T-helper 2 cell treated with Interferon-gamma antibody and Interleukin-4, amounts not matched to agents 5 μg/mL and 100 μg/mL, for 36 hours (primary cell): Measurements from ENCODE around the gene ELFN2.

Source experiments
- DNase-seq: peaks from one replicate; pipeline ENCODE4 v3.0.0; 2021; ENCODE audit warnings: low spot score
- H3K27ac Mint-ChIP-seq: one replicate; pipeline ENCODE4 v1.8.0; 2021; ENCODE audit warnings: mild to moderate bottlenecking, mixed read lengths
- H3K27me3 Mint-ChIP-seq: one replicate; pipeline ENCODE4 v1.8.0; 2021; ENCODE audit warnings: low read depth, mixed read lengths
- H3K36me3 Mint-ChIP-seq: one replicate; pipeline ENCODE4 v1.8.0; 2021; ENCODE audit warnings: low read depth, mixed read lengths
- H3K4me1 Mint-ChIP-seq: one replicate; pipeline ENCODE4 v1.8.0; 2021; ENCODE audit warnings: low read depth, mixed read lengths
- H3K4me3 Mint-ChIP-seq: one replicate; pipeline ENCODE4 v1.8.0; 2022; ENCODE audit warnings: mild to moderate bottlenecking, moderate library complexity, mixed read lengths
- H3K9me3 Mint-ChIP-seq: one replicate; pipeline ENCODE4 v1.8.0; 2021; ENCODE audit warnings: mixed read lengths

The ELFN2 gene

GRCh38 chr22:37386441-37386840 lies 40.8 kb downstream of the ELFN2 start:
- Mint-ChIP-seq H3K4me3 (no peak overlapping the region), H3K36me3 (no peaks in the 10 kb centered on the region), H3K27ac (no peak overlapping the region), H3K4me1 (no peaks in the 10 kb centered on the region), H3K9me3 (no peaks in the 10 kb centered on the region), H3K27me3 (peaks cover 2% of the 10 kb centered on the region)
- DNase-seq = no peak

- no peak overlapping the region for H3K27ac Mint-ChIP-seq
- no peak overlapping the region for H3K4me3 Mint-ChIP-seq
- H3K27me3 Mint-ChIP-seq = peaks cover 2% of the 10 kb centered on the region
Observed at GRCh38 chr22:37384691-37385090, 42.6 kb downstream of the ELFN2 start.

GRCh38 chr22:37383341-37383740 lies 43.9 kb downstream of the ELFN2 start:
- Mint-ChIP-seq H3K27ac (no peak overlapping the region), H3K27me3 (peaks cover 6% of the 10 kb centered on the region), H3K9me3 (no peaks in the 10 kb centered on the region), H3K4me3 (no peak overlapping the region), H3K36me3 (no peaks in the 10 kb centered on the region), H3K4me1 (no peaks in the 10 kb centered on the region)
- no peak for DNase-seq

More at GRCh38 chr22:37384691-37385090, 42.6 kb downstream of the ELFN2 start:
- H3K36me3 Mint-ChIP-seq = no peaks in the 10 kb centered on the region
- no peaks in the 10 kb centered on the region for H3K4me1 Mint-ChIP-seq
- no peak for DNase-seq
- no peaks in the 10 kb centered on the region for H3K9me3 Mint-ChIP-seq

GRCh38 chr22:37381489-37381888 lies 45.8 kb downstream of the ELFN2 start:
- DNase-seq = no peak
- Mint-ChIP-seq H3K4me3 (no peak overlapping the region), H3K4me1 (no peaks in the 10 kb centered on the region), H3K27ac (no peak overlapping the region), H3K27me3 (peaks cover 6% of the 10 kb centered on the region), H3K9me3 (no peaks in the 10 kb centered on the region), H3K36me3 (no peaks in the 10 kb centered on the region)

GRCh38 chr22:37379722-37380121 lies 47.6 kb downstream of the ELFN2 start:
- Mint-ChIP-seq H3K27me3 (peaks cover 6% of the 10 kb centered on the region), H3K4me1 (no peaks in the 10 kb centered on the region), H3K36me3 (no peaks in the 10 kb centered on the region), H3K4me3 (no peak overlapping the region), H3K27ac (no peak overlapping the region), H3K9me3 (no peaks in the 10 kb centered on the region)
- no peak for DNase-seq

GRCh38 chr22:37379085-37379484 lies 48.2 kb downstream of the ELFN2 start:
- H3K9me3 Mint-ChIP-seq = no peaks in the 10 kb centered on the region

GRCh38 chr22:37378642-37379058 lies 48.6 kb downstream of the ELFN2 start:
- Mint-ChIP-seq H3K36me3 (no peaks in the 10 kb centered on the region), H3K4me1 (no peaks in the 10 kb centered on the region), H3K4me3 (no peak overlapping the region), H3K9me3 (no peaks in the 10 kb centered on the region), H3K27ac (no peak overlapping the region), H3K27me3 (peaks cover 6% of the 10 kb centered on the region)
- no peak for DNase-seq

More at GRCh38 chr22:37379085-37379484, 48.2 kb downstream of the ELFN2 start:
- Mint-ChIP-seq H3K27me3 (peaks cover 6% of the 10 kb centered on the region), H3K27ac (no peak overlapping the region), H3K4me1 (no peaks in the 10 kb centered on the region), H3K36me3 (no peaks in the 10 kb centered on the region), H3K4me3 (no peak overlapping the region)
- DNase-seq = no peak

GRCh38 chr22:37377927-37378326 lies 49.4 kb downstream of the ELFN2 start:
- H3K27me3 Mint-ChIP-seq = peaks cover 6% of the 10 kb centered on the region
- no peak overlapping the region for H3K27ac Mint-ChIP-seq
- H3K4me3 Mint-ChIP-seq = no peak overlapping the region
- H3K4me1 Mint-ChIP-seq = no peaks in the 10 kb centered on the region
- no peaks in the 10 kb centered on the region for H3K36me3 Mint-ChIP-seq
- no peak for DNase-seq
- no peaks in the 10 kb centered on the region for H3K9me3 Mint-ChIP-seq

GRCh38 chr22:37377138-37377537 lies 50.1 kb downstream of the ELFN2 start:
- no peak for DNase-seq
- Mint-ChIP-seq H3K27ac (no peak overlapping the region), H3K36me3 (no peaks in the 10 kb centered on the region), H3K27me3 (peaks cover 6% of the 10 kb centered on the region), H3K4me1 (no peaks in the 10 kb centered on the region), H3K9me3 (no peaks in the 10 kb centered on the region), H3K4me3 (no peak overlapping the region)

- H3K27ac Mint-ChIP-seq = no peak overlapping the region
- no peaks in the 10 kb centered on the region for H3K4me1 Mint-ChIP-seq
- no peaks in the 10 kb centered on the region for H3K36me3 Mint-ChIP-seq
- H3K9me3 Mint-ChIP-seq = no peaks in the 10 kb centered on the region
- no peak for DNase-seq
- no peak overlapping the region for H3K4me3 Mint-ChIP-seq
- peaks cover 6% of the 10 kb centered on the region for H3K27me3 Mint-ChIP-seq
Observed at GRCh38 chr22:37376643-37377042, 50.6 kb downstream of the ELFN2 start.

- H3K27ac Mint-ChIP-seq = no peak overlapping the region
- DNase-seq = no peak
- no peaks in the 10 kb centered on the region for H3K4me1 Mint-ChIP-seq
- peaks cover 6% of the 10 kb centered on the region for H3K27me3 Mint-ChIP-seq
- no peak overlapping the region for H3K4me3 Mint-ChIP-seq
- no peaks in the 10 kb centered on the region for H3K9me3 Mint-ChIP-seq
- H3K36me3 Mint-ChIP-seq = no peaks in the 10 kb centered on the region
Observed at GRCh38 chr22:37375801-37376200, 51.5 kb downstream of the ELFN2 start.

GRCh38 chr22:37374571-37374970 lies 52.7 kb downstream of the ELFN2 start:
- H3K4me3 Mint-ChIP-seq = no peak overlapping the region
- no peaks in the 10 kb centered on the region for H3K9me3 Mint-ChIP-seq
- DNase-seq = no peak
- H3K27ac Mint-ChIP-seq = no peak overlapping the region
- no peaks in the 10 kb centered on the region for H3K4me1 Mint-ChIP-seq
- peaks cover 6% of the 10 kb centered on the region for H3K27me3 Mint-ChIP-seq
- H3K36me3 Mint-ChIP-seq = no peaks in the 10 kb centered on the region

- Mint-ChIP-seq H3K36me3 (no peaks in the 10 kb centered on the region), H3K27me3 (peaks cover 2% of the 10 kb centered on the region), H3K4me3 (no peak overlapping the region), H3K27ac (no peak overlapping the region), H3K9me3 (no peaks in the 10 kb centered on the region), H3K4me1 (no peaks in the 10 kb centered on the region)
- no peak for DNase-seq
Observed at GRCh38 chr22:37373451-37373850, 53.8 kb downstream of the ELFN2 start.

- Mint-ChIP-seq H3K36me3 (no peaks in the 10 kb centered on the region), H3K4me1 (no peaks in the 10 kb centered on the region), H3K27me3 (peaks cover 2% of the 10 kb centered on the region), H3K9me3 (no peaks in the 10 kb centered on the region), H3K27ac (no peak overlapping the region), H3K4me3 (no peak overlapping the region)
- no peak for DNase-seq
Observed at GRCh38 chr22:37371911-37372310, 55.4 kb downstream of the ELFN2 start.

- H3K9me3 Mint-ChIP-seq = no peaks in the 10 kb centered on the region
- no peaks in the 10 kb centered on the region for H3K36me3 Mint-ChIP-seq
- no peak overlapping the region for H3K4me3 Mint-ChIP-seq
- H3K27me3 Mint-ChIP-seq = no peaks in the 10 kb centered on the region
- H3K27ac Mint-ChIP-seq = no peak overlapping the region
- H3K4me1 Mint-ChIP-seq = no peaks in the 10 kb centered on the region
- DNase-seq = no peak
Observed at GRCh38 chr22:37371491-37371890, 55.8 kb downstream of the ELFN2 start.
